Osteoblast (primary cell): Measurements from ENCODE around the gene NLRP11. TPM values are rescaled to one million over a fixed set of nuclear protein-coding genes. Genes with fewer than 3 reads are reported as not detected.
A peak's percentile ranks its signal among the peaks of the same experiment; 100 is the strongest.

Source experiments
- DNase-seq: peaks from one replicate; pipeline ENCODE4 v3.0.0; 2011; ENCODE audit warnings: low spot score, mixed read lengths; ENCODE audit not compliant: insufficient read length; ENCODE audit errors: missing footprints
- H2AFZ ChIP-seq: 2 replicates; pipeline ENCODE4 v1.6.0; 2011; ENCODE audit warnings: mild to moderate bottlenecking, low read length
- H3K27ac ChIP-seq: 2 replicates; pipeline ENCODE4 v1.5.1; 2011; ENCODE audit warnings: mild to moderate bottlenecking, low read depth, low read length, moderate library complexity
- H3K27me3 ChIP-seq: 2 replicates; pipeline ENCODE4 v1.6.0; 2012; ENCODE audit warnings: mild to moderate bottlenecking, control low read depth, inconsistent platforms, low read length, moderate library complexity; ENCODE audit not compliant: insufficient read depth
- H3K36me3 ChIP-seq: 2 replicates; pipeline ENCODE4 v1.5.1; 2011; ENCODE audit warnings: mild to moderate bottlenecking, low read length, control low read depth, moderate library complexity; ENCODE audit not compliant: insufficient read depth
- H3K4me1 ChIP-seq: 2 replicates; pipeline ENCODE4 v1.5.1; 2011; ENCODE audit warnings: mild to moderate bottlenecking, low read length, control low read depth, moderate library complexity; ENCODE audit not compliant: insufficient read depth
- H3K4me2 ChIP-seq: 2 replicates; pipeline ENCODE4 v1.6.0; 2011; ENCODE audit warnings: mild to moderate bottlenecking, low read length; ENCODE audit not compliant: insufficient read depth
- H3K4me3 ChIP-seq: fragments of 200-600 bp; sonication (generic); 3 replicates; pipeline ENCODE4 v1.5.1; 2012; ENCODE audit warnings: mild to moderate bottlenecking, low read length, inconsistent platforms; ENCODE audit not compliant: insufficient read depth
- H3K79me2 ChIP-seq: 2 replicates; pipeline ENCODE4 v1.6.0; 2012; ENCODE audit warnings: mild to moderate bottlenecking, low read length, control low read depth, inconsistent platforms; ENCODE audit not compliant: insufficient read depth
- H3K9me3 ChIP-seq: 2 replicates; pipeline ENCODE4 v1.5.1; 2011; ENCODE audit warnings: low read depth, low read length, control low read depth
- H4K20me1 ChIP-seq: 2 replicates; pipeline ENCODE4 v1.6.0; 2012; ENCODE audit warnings: mild to moderate bottlenecking, low read length, control low read depth; ENCODE audit not compliant: insufficient read depth
- CTCF ChIP-seq: IDR thresholded peaks from 2 replicates; pipeline ENCODE4 v1.5.1; 2011; ENCODE audit warnings: mild to moderate bottlenecking, low read depth, low read length, moderate library complexity; ENCODE audit errors: extremely low read depth
- total RNA-seq: library from RNA; depleted of rRNA; stranded (reverse); fragments of >200 nt; gene quantifications from 2 replicates; pipeline ENCODE4 v1.2.3, GENCODE V29; 2012

NLRP11 gene
- total RNA-seq, 1 donor, result not detected

DNA sequence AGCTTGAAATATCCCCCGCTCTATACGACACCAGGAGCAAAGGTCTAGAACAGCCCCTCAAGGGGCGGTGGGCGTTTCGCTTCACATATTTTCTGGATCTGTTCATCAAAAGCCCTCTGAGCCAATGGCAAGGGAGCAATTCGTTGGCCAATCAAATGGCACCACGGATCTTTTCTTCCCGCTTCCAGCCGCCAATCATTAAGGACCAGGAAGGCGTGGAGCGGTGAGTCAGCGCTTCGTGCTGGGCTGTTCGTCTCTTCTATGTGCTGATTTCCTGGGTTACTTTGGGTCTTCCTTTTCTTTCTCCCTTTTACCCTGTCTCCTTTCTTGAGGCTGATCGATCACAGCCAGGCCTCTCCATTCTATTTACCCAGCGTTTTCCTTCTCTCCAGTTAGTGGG lies 4.5 kb upstream of the NLRP11 start, which contains the start of gene NLRP4:
Gene NLRP4, plus strand, starts transcription at position 201 of the 400 bp plus-strand sequence. CDS start 15,541 bp downstream, outside the sequence.
- TF ChIP-seq CTCF, result no peak
- Histone ChIP-seq H3K4me2 (no peak within 1 kb of the TSS), H3K79me2 (no peaks in the 10 kb centered on the region), H4K20me1 (no peaks in the 10 kb centered on the region), H3K4me3 (no peak within 1 kb of the TSS), H2AFZ (no peak within 1 kb of the TSS), H3K27ac (no peak within 1 kb of the TSS), H3K4me1 (no peaks in the 10 kb centered on the region), H3K27me3 (no peaks in the 10 kb centered on the region), H3K36me3 (no peaks in the 10 kb centered on the region), H3K9me3 (no peaks in the 10 kb centered on the region)
- DNase-seq, result no peak

DNA sequence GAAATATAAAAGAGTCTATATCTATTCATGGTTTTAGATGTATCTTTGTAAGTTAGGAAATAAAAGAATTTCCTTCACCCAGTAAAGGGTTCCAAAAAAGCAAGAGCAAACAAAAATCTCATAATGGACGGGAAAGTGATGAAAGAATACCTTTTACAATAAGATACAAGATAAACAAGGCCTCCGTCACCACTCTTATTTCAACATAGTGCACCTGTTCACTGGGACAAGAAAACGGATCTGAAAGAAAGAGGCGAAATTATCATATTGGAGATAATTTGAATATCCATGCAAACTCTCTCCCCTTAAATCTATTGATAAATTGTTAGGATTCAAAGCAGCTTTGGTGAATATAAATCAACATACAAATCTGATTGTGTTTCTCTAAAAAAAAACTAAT lies 877 bp upstream of the NLRP11 start:
- Histone ChIP-seq H3K27ac (no peak overlapping the region), H3K27me3 (no peaks in the 10 kb centered on the region), H3K4me2 (no peak overlapping the region), H3K4me1 (no peaks in the 10 kb centered on the region), H3K36me3 (no peaks in the 10 kb centered on the region), H3K9me3 (no peaks in the 10 kb centered on the region), H2AFZ (no peak overlapping the region), H3K79me2 (no peaks in the 10 kb centered on the region), H4K20me1 (no peaks in the 10 kb centered on the region), H3K4me3 (no peak overlapping the region)
- no peak for TF ChIP-seq CTCF
- DNase-seq, result peak; percentile 50

GRCh38 chr19:55830656-55831055 lies 1.1 kb downstream of the NLRP11 start:
- H3K4me2 ChIP-seq, result no peak overlapping the region
- H3K36me3 ChIP-seq, result no peaks in the 10 kb centered on the region
- H4K20me1 ChIP-seq, result no peaks in the 10 kb centered on the region
- H3K9me3 ChIP-seq, result no peaks in the 10 kb centered on the region
- no peak for DNase-seq
- H3K4me3 ChIP-seq, result no peak overlapping the region
- no peaks in the 10 kb centered on the region for H3K4me1 ChIP-seq
- H3K27ac ChIP-seq, result no peak overlapping the region
- H2AFZ ChIP-seq, result no peak overlapping the region
- no peaks in the 10 kb centered on the region for H3K79me2 ChIP-seq
- TF ChIP-seq CTCF, result no peak
- no peaks in the 10 kb centered on the region for H3K27me3 ChIP-seq

- no peak overlapping the region for H2AFZ ChIP-seq
- no peaks in the 10 kb centered on the region for H3K27me3 ChIP-seq
- no peaks in the 10 kb centered on the region for H3K4me1 ChIP-seq
- H3K27ac ChIP-seq, result no peak overlapping the region
- H3K79me2 ChIP-seq, result no peaks in the 10 kb centered on the region
- no peaks in the 10 kb centered on the region for H4K20me1 ChIP-seq
- no peak for DNase-seq
- no peak overlapping the region for H3K4me2 ChIP-seq
- H3K36me3 ChIP-seq, result no peaks in the 10 kb centered on the region
- no peak overlapping the region for H3K4me3 ChIP-seq
- no peaks in the 10 kb centered on the region for H3K9me3 ChIP-seq
- no peak for TF ChIP-seq CTCF
These were observed 11.8 kb downstream of the NLRP11 start for GRCh38 chr19:55820037-55820436.
